HepG2 (cell line): ENCODE data around the gene POGLUT3. TPM values are rescaled to one million over a fixed set of nuclear protein-coding genes. Genes with fewer than 3 reads are reported as not detected.

ENCODE experiments used
- ATAC-seq: fragments of 200-7000 bp; cut with Tn5 transposase; 3 replicates; pipeline ENCODE4 v1.9.1; 2020; ENCODE audit warnings: mild to moderate bottlenecking, moderate library complexity
- BruUV-seq: library from RNA; stranded (reverse); fragments of 400-500 nt; replicated peaks from 2 replicates; lab custom pipeline; 2021; lab: Mats Ljungman, UMichigan
- CTCF ChIA-PET: fragments of 300-600 bp; formaldehyde crosslinking; extraction: SDS; loops from one replicate; lab custom pipeline; 2021; ENCODE audit warnings: low total read pairs, inconsistent platforms, low intra/inter-chr PET ratio; lab: Yijun Ruan, JAX
- POLR2A ChIA-PET: fragments of 350-600 bp; sonication (Branson Sonifier 250); formaldehyde crosslinking; loops from one replicate; lab custom pipeline; 2020; ENCODE audit warnings: antibody characterized with exemption, inconsistent platforms; lab: Yijun Ruan, JAX
- DNase-seq: peaks from one replicate; pipeline ENCODE4 v3.0.0-alpha.2; 2015; ENCODE audit warnings: low spot score
- FAIRE-seq: peaks from 3 replicates; lab custom pipeline; 2011; peaks lifted over from hg19 to GRCh38; lab: Jason Lieb, UNC
- H2AFZ ChIP-seq: one replicate; pipeline ENCODE4 v1.6.1; 2011; ENCODE audit warnings: low read length, inconsistent platforms
- H3K27ac ChIP-seq: fragments of 300-600 bp; 3 replicates; pipeline ENCODE4 v1.8.0; 2011; ENCODE audit warnings: mixed run types, mild to moderate bottlenecking, mixed read lengths, low read length, inconsistent platforms; ENCODE audit not compliant: insufficient read depth; ENCODE audit errors: extremely low read length
- H3K27me3 ChIP-seq, 2 experiments: fragments of 200-600 bp in 1 of 2; 2 replicates in 1 of 2; 3 replicates in 1 of 2; pipeline versions ENCODE4 v1.6.0 to v1.8.0; 2011; ENCODE audit warnings: low read length in 2 of 2, mild to moderate bottlenecking in 2 of 2, moderate library complexity in 2 of 2, inconsistent platforms in 1 of 2; ENCODE audit not compliant: insufficient read depth in 2 of 2, control insufficient read depth in 1 of 2
- H3K36me3 ChIP-seq, 2 experiments: fragments of 200-600 bp in 1 of 2; replicated peaks in 1 of 2; 2 replicates in 1 of 2; 3 replicates in 1 of 2; pipeline versions ENCODE4 v1.5.1 to v1.8.0; 2011; ENCODE audit warnings: low read length in 2 of 2, inconsistent platforms in 1 of 2; ENCODE audit not compliant: insufficient read depth in 2 of 2, control insufficient read depth in 1 of 2
- H3K4me1 ChIP-seq: 2 replicates; pipeline ENCODE4 v1.5.1; 2012; ENCODE audit warnings: low read length, inconsistent platforms; ENCODE audit not compliant: insufficient read depth
- H3K4me2 ChIP-seq: 2 replicates; pipeline ENCODE4 v1.6.0; 2011; ENCODE audit warnings: low read depth, low read length, inconsistent platforms
- H3K4me3 ChIP-seq, 3 experiments: fragments of 200-600 bp in 1 of 3; sonication (generic), shearing (Covaris generic) in 1 of 3; replicated peaks in 1 of 3; 2 replicates each; pipeline ENCODE4 v1.5.1; 2011 to 2016; ENCODE audit warnings: low read length in 3 of 3, inconsistent platforms in 2 of 3, low read depth in 2 of 3, mild to moderate bottlenecking in 2 of 3, control low read depth in 1 of 3, mixed read lengths in 1 of 3; ENCODE audit not compliant: insufficient read depth in 1 of 3
- H3K79me2 ChIP-seq: one replicate; pipeline ENCODE4 v1.6.1; 2011; ENCODE audit warnings: low read length, inconsistent platforms; ENCODE audit not compliant: insufficient read depth
- H3K9ac ChIP-seq: 2 replicates; pipeline ENCODE4 v1.6.0; 2011; ENCODE audit warnings: mild to moderate bottlenecking, low read depth, low read length, inconsistent platforms; ENCODE audit not compliant: insufficient read depth
- H3K9me3 ChIP-seq: 2 replicates; pipeline ENCODE4 v1.5.1; 2012; ENCODE audit warnings: mild to moderate bottlenecking, low read length
- H4K20me1 ChIP-seq: 2 replicates; pipeline ENCODE4 v1.6.0; 2011; ENCODE audit warnings: inconsistent platforms, mild to moderate bottlenecking, low read length, moderate library complexity; ENCODE audit not compliant: insufficient read depth
- CBX1 ChIP-seq: IDR thresholded peaks from one replicate; pipeline ENCODE4 v1.6.1; 2016; ENCODE audit warnings: antibody characterized with exemption, low read depth
- CCDC6 ChIP-seq: sonication (generic); formaldehyde crosslinking; IDR thresholded peaks from 2 replicates; pipeline ENCODE4 v1.8.1; 2022; ENCODE audit warnings: mild to moderate bottlenecking, missing genetic modification reagents, moderate library complexity
- HOXA3 ChIP-seq: sonication (generic); formaldehyde crosslinking; IDR thresholded peaks from 2 replicates; pipeline ENCODE4 v1.5.0; 2020; ENCODE audit warnings: missing genetic modification reagents
- ISX ChIP-seq: sonication (generic); formaldehyde crosslinking; conservative IDR thresholded peaks from 2 replicates; pipeline ENCODE4 v1.5.0; 2020; ENCODE audit warnings: missing genetic modification reagents
- MTA3 ChIP-seq: sonication (generic); formaldehyde crosslinking; IDR thresholded peaks from 2 replicates; pipeline ENCODE4 v1.4.0; 2020; ENCODE audit warnings: missing genetic modification reagents
- MXD4 ChIP-seq: IDR thresholded peaks from 2 replicates; pipeline ENCODE4 v1.6.1; 2016; ENCODE audit warnings: mild to moderate bottlenecking, missing biosample characterization, missing genetic modification reagents
- NBN ChIP-seq: fragments of 450-650 bp; conservative IDR thresholded peaks from 2 replicates; pipeline ENCODE4 v1.6.1; 2017
- POLR2AphosphoS2 ChIP-seq: IDR thresholded peaks from 2 replicates; pipeline ENCODE4 v1.6.1; 2011; ENCODE audit warnings: low read depth, low read length, improper control_type of control experiment
- ZNF253 ChIP-seq: sonication (generic); formaldehyde crosslinking; IDR thresholded peaks from 2 replicates; pipeline ENCODE4 v1.8.0; 2022; ENCODE audit warnings: mild to moderate bottlenecking, missing genetic modification reagents, borderline replicate concordance
- ZNF547 ChIP-seq: sonication (generic); formaldehyde crosslinking; IDR thresholded peaks from 2 replicates; pipeline ENCODE4 v1.5.1; 2020; ENCODE audit warnings: mild to moderate bottlenecking, missing genetic modification reagents
- ZNF550 ChIP-seq: sonication (generic); formaldehyde crosslinking; IDR thresholded peaks from 2 replicates; pipeline ENCODE4 v1.4.0; 2020; ENCODE audit warnings: mild to moderate bottlenecking, missing genetic modification reagents, borderline replicate concordance
- WGBS: methylation state at CpG from one replicate; pipeline ENCODE4 v1.1.6; 2017; ENCODE audit warnings: low lambda C conversion rate; 5-methylcytosine and 5-hydroxymethylcytosine counted together
- in situ Hi-C: cut with HindIII; loops from 2 replicates; pipeline ENCODE4 v1.10.0; 2017; ENCODE audit warnings: low pct_unique_long_range_greater_than_20kb; ENCODE audit not compliant: extremely low pct_ligation_motif_present
- intact Hi-C: fragments of 100-400 bp; cut with micrococcal nuclease; formaldehyde crosslinking; loops from one replicate; pipeline ENCODE4 v1.10.0; 2022; ENCODE audit not compliant: unreplicated experiment
- polyA plus RNA-seq, 8 experiments: library from polyadenylated mRNA; depleted of rRNA in 3 of 8; stranded (reverse) in 7 of 8; unstranded in 1 of 8; fragments of >200 nt; fragmentation: Illumina TruSeq in 4 of 8; extraction: Trizol in 4 of 8; gene quantifications; 2 replicates each; pipeline versions ENCODE4 v1.2.1 to v1.2.3, GENCODE V29; 2011 to 2016; ENCODE audit warnings: low read depth in 4 of 8, missing spikeins in 1 of 8, mixed read lengths in 1 of 8; ENCODE audit not compliant: insufficient read depth in 1 of 8
- total RNA-seq, 5 experiments: library from RNA; depleted of rRNA; stranded (reverse); fragments of >200 nt; fragmentation: Illumina TruSeq; extraction: Trizol; gene quantifications; 2 replicates each; pipeline ENCODE4 v1.2.3, GENCODE V29; 2016; ENCODE audit warnings: low read depth in 1 of 5
- TF ChIP-seq, protein P1 (sequence below): IDR thresholded peaks from 2 replicates; pipeline ENCODE4 v1.6.1; 2016; ENCODE audit warnings: low read depth, control low read depth

Gene POGLUT3
- total and polyA plus RNA-seq, 2 of the 13 experiments (the other 11 are each of a cell fraction or from before 2014, with no cell fraction given), result 14.3 to 22.0 TPM

DNA sequence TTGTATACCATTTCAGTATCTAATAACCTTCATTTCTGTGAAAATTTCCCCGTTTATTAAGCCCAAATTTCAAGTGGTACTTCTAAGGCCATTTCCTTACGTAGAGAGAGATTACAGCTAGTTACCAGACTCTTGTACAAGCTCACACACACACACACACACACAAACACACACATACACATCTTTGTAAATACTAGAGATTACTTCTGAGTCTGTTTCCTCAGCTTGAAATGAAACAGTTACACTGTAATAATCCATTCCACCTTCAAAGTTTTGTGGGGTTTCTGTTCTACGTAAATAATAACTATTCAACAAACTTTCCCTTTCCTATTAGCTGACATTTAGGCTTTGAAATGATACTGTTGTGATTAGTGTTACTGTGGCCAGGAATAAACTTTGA lies 6.2 kb downstream of the POGLUT3 start (continued):
- TF ChIP-seq, protein P1, sequence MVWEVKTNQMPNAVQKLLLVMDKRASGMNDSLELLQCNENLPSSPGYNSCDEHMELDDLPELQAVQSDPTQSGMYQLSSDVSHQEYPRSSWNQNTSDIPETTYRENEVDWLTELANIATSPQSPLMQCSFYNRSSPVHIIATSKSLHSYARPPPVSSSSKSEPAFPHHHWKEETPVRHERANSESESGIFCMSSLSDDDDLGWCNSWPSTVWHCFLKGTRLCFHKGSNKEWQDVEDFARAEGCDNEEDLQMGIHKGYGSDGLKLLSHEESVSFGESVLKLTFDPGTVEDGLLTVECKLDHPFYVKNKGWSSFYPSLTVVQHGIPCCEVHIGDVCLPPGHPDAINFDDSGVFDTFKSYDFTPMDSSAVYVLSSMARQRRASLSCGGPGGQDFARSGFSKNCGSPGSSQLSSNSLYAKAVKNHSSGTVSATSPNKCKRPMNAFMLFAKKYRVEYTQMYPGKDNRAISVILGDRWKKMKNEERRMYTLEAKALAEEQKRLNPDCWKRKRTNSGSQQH (CRISPR knock-in tag), result no peak
- TF ChIP-seq ZNF253 (CRISPR knock-in tag), result no peak

DNA sequence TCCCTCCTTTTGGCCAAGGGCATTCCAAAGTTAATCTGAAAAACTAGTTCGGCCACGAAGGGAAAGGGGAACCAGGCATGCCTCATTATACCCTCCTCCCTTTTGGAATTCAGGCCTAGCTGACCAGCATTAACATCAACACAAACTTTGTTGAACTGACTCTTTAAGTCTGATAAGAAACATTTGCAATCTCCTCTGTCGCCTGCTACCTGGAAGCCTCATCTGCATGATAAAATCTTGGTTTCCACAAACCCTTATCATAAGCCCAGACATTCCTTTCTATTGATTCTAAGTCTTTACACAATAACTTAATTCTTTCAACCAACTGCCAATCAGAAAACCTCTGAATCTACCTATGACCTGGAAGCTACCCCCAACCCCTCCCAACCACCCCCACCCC lies 11.4 kb downstream of the POGLUT3 start:
- no TSS peak for BruUV-seq
- no peaks in the 10 kb centered on the region for H3K4me1 ChIP-seq
- no peaks in the 10 kb centered on the region; the same call in 1 of the 2 replicates for H4K20me1 ChIP-seq
- no peak overlapping the region for H3K4me3 ChIP-seq
- ATAC-seq (no peak), DNase-seq (no peak), FAIRE-seq (no peak)
- TF ChIP-seq CBX1 (no peak), CCDC6 (no peak), MTA3 (CRISPR knock-in tag) (no peak), POLR2AphosphoS2 (no peak), ISX (CRISPR knock-in tag) (no peak), ZNF550 (CRISPR knock-in tag) (no peak), NBN (no peak), MXD4 (CRISPR knock-in tag) (no peak), HOXA3 (no peak), ZNF547 (CRISPR knock-in tag) (no peak)
- peaks cover 5 to 26% of the 10 kb centered on the region in 2 experiments; a peak in 3 of 5 replicates for H3K36me3 ChIP-seq
- H3K27me3 ChIP-seq, result no peaks in the 10 kb centered on the region
- CTCF ChIA-PET, result no interaction called here
- no peaks in the 10 kb centered on the region for H3K79me2 ChIP-seq
- no peak overlapping the region for H2AFZ ChIP-seq
- in situ Hi-C loops, result no loop called here
- no peaks in the 10 kb centered on the region for H3K9me3 ChIP-seq
- H3K4me2 ChIP-seq, result no peak overlapping the region
- H3K27ac ChIP-seq, result no peak overlapping the region
- WGBS, result 85% methylated on average over 3 of the region's 3 CpGs
- intact Hi-C loops, result no loop called here
- H3K9ac ChIP-seq, result no peak overlapping the region
- POLR2A ChIA-PET, result no interaction called here
